Heart left ventricle (tissue), 16 donors: ENCODE data around the gene USP1. TPM values are rescaled to one million over a fixed set of nuclear protein-coding genes. Genes with fewer than 3 reads are reported as not detected.

Experiments used
- ATAC-seq, 4 donors: fragments of 200-7000 bp; cut with Tn5 transposase; one replicate each; pipeline ENCODE4 v1.9.1; 2020 to 2022; ENCODE audit warnings: moderate library complexity in 4 of 4, mild to moderate bottlenecking in 3 of 4, moderate number of reproducible peaks in 1 of 4
- DNase-seq, 5 donors: peaks; one replicate each; pipeline ENCODE4 v3.0.0-alpha.2; 2020
- H3K27ac ChIP-seq, 12 donors: fragments of 200-600 bp; sonication (generic) in 4 of 12; one replicate each; pipeline versions ENCODE4 v1.5.0 to v1.8.0; 2016 to 2022; ENCODE audit warnings: mild to moderate bottlenecking in 2 of 12
- H3K27me3 ChIP-seq, 9 donors: fragments of 200-600 bp; sonication (generic) in 2 of 9; one replicate each; pipeline versions ENCODE4 v1.5.1 to v1.8.0; 2016 to 2022; ENCODE audit warnings: mild to moderate bottlenecking in 3 of 9
- H3K36me3 ChIP-seq, 9 donors: fragments of 200-600 bp; sonication (generic) in 2 of 9; one replicate each; pipeline versions ENCODE4 v1.5.0 to v1.8.0; 2018 to 2022; ENCODE audit warnings: mild to moderate bottlenecking in 2 of 9
- H3K4me1 ChIP-seq, 12 donors: fragments of 200-600 bp; sonication (generic) in 4 of 12; one replicate each; pipeline versions ENCODE4 v1.5.0 to v1.8.0; 2016 to 2022; ENCODE audit warnings: mild to moderate bottlenecking in 3 of 12
- H3K4me3 ChIP-seq, 12 donors: fragments of 200-600 bp; sonication (generic) in 4 of 12; one replicate each; pipeline versions ENCODE4 v1.5.0 to v1.8.0; 2017 to 2022; ENCODE audit warnings: mild to moderate bottlenecking in 9 of 12, moderate library complexity in 4 of 12
- H3K9me3 ChIP-seq, 12 donors: fragments of 200-600 bp; sonication (generic) in 4 of 12; one replicate each; pipeline versions ENCODE4 v1.5.0 to v1.8.0; 2016 to 2022; ENCODE audit warnings: mild to moderate bottlenecking in 1 of 12
- CTCF ChIP-seq, 12 donors: fragments of 200-600 bp; sonication (generic) in 4 of 12; IDR thresholded peaks; one replicate each; pipeline versions ENCODE4 v1.5.0 to v1.8.0; 2018 to 2022; ENCODE audit warnings: antibody characterized with exemption in 12 of 12, mild to moderate bottlenecking in 5 of 12
- POLR2A ChIP-seq, 2 donors: fragments of 450-650 bp; IDR thresholded peaks; one replicate each; pipeline ENCODE4 v1.6.1; 2017; ENCODE audit warnings: antibody characterized with exemption in 2 of 2, mild to moderate bottlenecking in 2 of 2, moderate library complexity in 2 of 2
- WGBS, 4 donors: extraction: QIAGEN DNeasy Blood & Tissue Kit in 2 of 4; methylation state at CpG; one replicate each; pipeline versions ENCODE4 v1.1.5 to v1.1.7; 2013 to 2018; 5-methylcytosine and 5-hydroxymethylcytosine counted together
- intact Hi-C, 10 donors: fragments of 100-400 bp; cut with DNase I; formaldehyde crosslinking; loops; one replicate each; pipeline versions ENCODE4 v1.11.1 to v1.14.2; 2022
- polyA plus RNA-seq, 2 donors: library from polyadenylated mRNA; stranded (reverse); fragments of 200-250 nt; gene quantifications; one replicate each; pipeline ENCODE4 v1.2.3, GENCODE V29; 2013
- total RNA-seq, 9 donors: library from RNA; depleted of rRNA in 2 of 9; stranded (reverse); fragments of >200 nt in 2 of 9; fragmentation: NEBNext Ultra II Directional in 3 of 9; extraction: Animal tissue kit (Norgen Biotek cat#: 25700) in 3 of 9; gene quantifications; one replicate each; pipeline versions ENCODE4 v1.1.0 to v1.2.4, GENCODE V29; 2016 to 2023
- donor health status: ischemic (EF 13 %, LVEDD 7.1; RV severe dilation, severe dysfunction).
- donor health status: healthy with polysubstance abuse.
- donor health status: DM: no; HTN: yes; CAD: no.
- donor health status: DM: no; HTN: no; CAD: no.
- donor health status: ischemic (EF 25% LVEDD 6.9; RV normal size, moderate dysfunction).
- donor health status: ischemic (EF 25% LVEDD 5.7; RV mildly dilated, moderate dysfunction).
- donor health status: healthy.
- donor health status: DM: yes; HTN: yes; CAD: no.
- donor health status: ischemic (EF 35%, LVEDD 5.7; RV mildly dilated, moderate dysfunction).
- donor health status: nonischemic (EF 11% LVEDD 7.7; RV severe dilation, severe dysfunction).
- donor health status: DM: yes; HTN: yes; CAD: no.
- donor health status: PGD.
- donor health status: ischemic (EF 29% LVEDD 5.4; RV normal size, mild dysfunction).
- donor health status: nonischemic (EF 23%, LVEDD 6.1; RV moderate dilation, normal function).

The USP1 gene
- total and polyA plus RNA-seq, 11 donors, result 4.8 to 17.9 (median 12.7) TPM

GRCh38 chr1:62417351-62417999 lies 19.4 kb upstream of the USP1 start:
- 36 to 57% (median 49%) methylated on average over 2 of the region's 2 CpGs for WGBS, 4 donors
- H3K4me3 ChIP-seq, result no peak overlapping the region
- intact Hi-C loops, result no loop called here
- no peaks in the 10 kb centered on the region for H3K9me3 ChIP-seq
- H3K27ac ChIP-seq, result no peak overlapping the region
- H3K4me1 ChIP-seq, result no peaks in the 10 kb centered on the region
- no peak for ATAC-seq
- H3K36me3 ChIP-seq, result no peaks in the 10 kb centered on the region
- peaks cover 0 to 8% (median 0%) of the 10 kb centered on the region in 9 donors for H3K27me3 ChIP-seq
- no peak for TF ChIP-seq POLR2A (IDR thresholded peaks at IDR 0.05)
- TF ChIP-seq CTCF (IDR thresholded peaks at IDR 0.05), result no peak
- DNase-seq, result no peak

GRCh38 chr1:62420214-62420613 lies 16.6 kb upstream of the USP1 start:
- Histone ChIP-seq H3K9me3 (no peaks in the 10 kb centered on the region), H3K36me3 (no peaks in the 10 kb centered on the region), H3K27me3 (no peaks in the 10 kb centered on the region), H3K4me3 (no peak overlapping the region), H3K27ac (no peak overlapping the region), H3K4me1 (no peaks in the 10 kb centered on the region)
- no peak for TF ChIP-seq POLR2A (IDR thresholded peaks at IDR 0.05)
- no peak for TF ChIP-seq CTCF (IDR thresholded peaks at IDR 0.05)
- DNase-seq (no peak), ATAC-seq (no peak)
- intact Hi-C loops, result no loop called here
- WGBS, 4 donors, result 88 to 94% (median 92%) methylated on average over 1 of the region's 1 CpG

- Histone ChIP-seq H3K27me3 (no peaks in the 10 kb centered on the region), H3K9me3 (no peaks in the 10 kb centered on the region), H3K4me3 (no peak overlapping the region), H3K27ac (no peak overlapping the region), H3K36me3 (no peaks in the 10 kb centered on the region), H3K4me1 (peaks cover 0 to 5% (median 0%) of the 10 kb centered on the region in 12 donors)
- ATAC-seq (no peak), DNase-seq (no peak)
- intact Hi-C loops, result no loop called here
- 92 to 96% (median 93%) methylated on average over 14 of the region's 14 CpGs for WGBS, 4 donors
- TF ChIP-seq CTCF (IDR thresholded peaks at IDR 0.05), result no peak
- TF ChIP-seq POLR2A (IDR thresholded peaks at IDR 0.05), result no peak
These were observed 13.1 kb upstream of the USP1 start for GRCh38 chr1:62423580-62424242.

- no peak for TF ChIP-seq POLR2A (IDR thresholded peaks at IDR 0.05)
- TF ChIP-seq CTCF (IDR thresholded peaks at IDR 0.05), result no peak
- H3K4me1 ChIP-seq, result peaks cover 0 to 5% (median 0%) of the 10 kb centered on the region in 12 donors
- no peaks in the 10 kb centered on the region for H3K36me3 ChIP-seq
- no peak overlapping the region for H3K4me3 ChIP-seq
- H3K9me3 ChIP-seq, result no peaks in the 10 kb centered on the region
- WGBS, 4 donors, result 75 to 88% (median 82%) methylated on average over 4 of the region's 4 CpGs
- ATAC-seq (no peak), DNase-seq (no peak)
- no peaks in the 10 kb centered on the region for H3K27me3 ChIP-seq
- H3K27ac ChIP-seq, result no peak overlapping the region
- intact Hi-C loops, result no loop called here
These were observed 12.4 kb upstream of the USP1 start for GRCh38 chr1:62424411-62424810.
